NK-92 (cell line): ENCODE measurements around the gene SLC5A11.
"Not testable (repeated sequence)": the region's sequence is repeated elsewhere in the genome, so short reads cannot be mapped to it uniquely, and the experiment has no call there.

Experiments
- DNase-seq: peaks from one replicate; lab custom pipeline; 2025; ENCODE audit not compliant: unreplicated experiment; lab: John Stamatoyannopoulos, UW

SLC5A11 gene, protein sequence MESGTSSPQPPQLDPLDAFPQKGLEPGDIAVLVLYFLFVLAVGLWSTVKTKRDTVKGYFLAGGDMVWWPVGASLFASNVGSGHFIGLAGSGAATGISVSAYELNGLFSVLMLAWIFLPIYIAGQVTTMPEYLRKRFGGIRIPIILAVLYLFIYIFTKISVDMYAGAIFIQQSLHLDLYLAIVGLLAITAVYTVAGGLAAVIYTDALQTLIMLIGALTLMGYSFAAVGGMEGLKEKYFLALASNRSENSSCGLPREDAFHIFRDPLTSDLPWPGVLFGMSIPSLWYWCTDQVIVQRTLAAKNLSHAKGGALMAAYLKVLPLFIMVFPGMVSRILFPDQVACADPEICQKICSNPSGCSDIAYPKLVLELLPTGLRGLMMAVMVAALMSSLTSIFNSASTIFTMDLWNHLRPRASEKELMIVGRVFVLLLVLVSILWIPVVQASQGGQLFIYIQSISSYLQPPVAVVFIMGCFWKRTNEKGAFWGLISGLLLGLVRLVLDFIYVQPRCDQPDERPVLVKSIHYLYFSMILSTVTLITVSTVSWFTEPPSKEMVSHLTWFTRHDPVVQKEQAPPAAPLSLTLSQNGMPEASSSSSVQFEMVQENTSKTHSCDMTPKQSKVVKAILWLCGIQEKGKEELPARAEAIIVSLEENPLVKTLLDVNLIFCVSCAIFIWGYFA

GRCh38 chr16:24845726-24846547, at the start of gene SLC5A11:
TSS of gene SLC5A11 (plus strand) at chr16:24845963. CDS start at chr16:24858644, 12,681 bp downstream.
- no peak for DNase-seq

DNA sequence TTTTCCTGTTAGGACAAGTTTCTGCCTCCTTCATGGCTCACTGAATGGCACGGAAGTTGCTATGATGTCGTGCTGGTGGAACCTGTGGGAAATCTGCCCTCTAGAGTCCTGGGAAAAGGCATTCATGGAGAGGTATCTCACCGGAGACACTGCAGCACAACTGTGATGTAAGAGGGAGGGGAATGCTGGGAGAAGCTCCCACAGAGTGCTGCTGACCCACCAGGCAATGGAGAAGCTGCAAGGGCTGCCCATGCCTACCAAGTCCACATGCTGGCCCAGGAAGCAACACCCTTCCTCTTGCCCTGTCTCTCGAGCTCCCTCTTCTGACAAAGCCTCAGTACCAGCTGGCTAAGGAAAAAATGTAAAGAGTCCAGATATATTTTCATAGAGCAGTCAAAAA, 45.2 kb upstream of the SLC5A11 start:
- no peak for DNase-seq

GRCh38 chr16:24801761-24802302, 43.9 kb upstream of the SLC5A11 start:
- no peak for DNase-seq

GRCh38 chr16:24805484-24805883, 40.3 kb upstream of the SLC5A11 start:
- DNase-seq: no peak

DNA sequence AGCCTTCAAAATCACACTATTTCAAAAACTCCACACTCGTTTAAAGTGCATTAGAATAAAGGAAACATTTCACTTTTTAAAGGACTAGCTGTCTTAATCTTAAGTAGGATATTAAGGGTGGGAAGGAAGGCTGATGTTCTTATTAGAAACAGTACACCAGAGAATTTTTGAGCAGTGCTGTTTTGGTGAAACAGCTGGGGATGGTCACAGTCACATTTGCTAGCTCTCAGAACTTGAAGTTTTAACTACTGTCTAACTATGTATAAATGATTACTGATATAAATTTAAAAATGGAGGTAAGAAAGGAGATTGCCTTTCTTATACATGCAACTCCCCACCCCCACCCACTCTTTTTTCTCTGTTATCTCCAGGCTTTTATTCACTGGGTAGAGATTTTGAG, 38.5 kb upstream of the SLC5A11 start:
- DNase-seq: no peak

DNA sequence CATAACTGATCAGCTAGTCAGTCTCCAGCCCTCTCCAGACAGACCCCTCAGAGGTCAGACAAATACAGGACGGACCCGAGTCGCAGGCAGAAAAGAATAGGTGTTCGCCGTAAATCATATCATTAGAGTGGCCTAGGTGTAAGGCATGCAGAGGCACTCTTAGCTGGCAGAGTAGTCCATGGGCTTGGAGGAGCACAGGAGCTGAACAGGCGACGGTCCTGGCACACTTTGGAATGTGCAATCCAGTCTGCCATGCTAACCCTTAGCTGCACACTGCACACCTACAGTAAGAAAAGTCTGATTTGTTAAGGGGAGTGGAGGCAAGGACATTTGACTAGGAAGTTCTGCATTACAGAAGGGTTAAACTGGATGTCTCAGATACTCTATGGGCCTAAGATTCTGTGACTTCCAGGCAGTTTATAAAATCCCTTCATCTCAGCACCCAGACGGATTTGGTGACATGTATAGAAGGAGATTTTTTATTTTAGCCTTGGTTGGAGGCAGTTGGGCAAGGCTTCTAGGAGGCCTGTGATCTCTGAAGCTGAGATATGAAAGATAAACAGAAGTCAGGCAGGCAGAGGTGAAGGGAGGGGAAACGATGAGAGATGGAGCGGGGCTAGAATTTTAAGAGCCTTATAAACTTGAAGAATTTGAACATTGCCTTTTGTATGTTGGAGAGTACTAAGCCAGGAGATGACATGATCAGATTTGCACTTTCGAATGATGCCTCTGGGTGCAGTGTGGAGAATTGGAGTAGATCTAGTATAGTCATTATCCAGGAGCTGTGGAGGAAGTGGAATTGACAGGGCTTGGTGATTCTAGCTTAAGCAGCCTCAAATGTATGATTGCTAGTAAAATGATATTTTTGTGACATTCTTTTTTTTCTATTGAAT, 34.6 kb upstream of the SLC5A11 start:
- DNase-seq: no peak

GRCh38 chr16:24812813-24813212, 33.0 kb upstream of the SLC5A11 start:
- not testable (repeated sequence) for DNase-seq

DNA sequence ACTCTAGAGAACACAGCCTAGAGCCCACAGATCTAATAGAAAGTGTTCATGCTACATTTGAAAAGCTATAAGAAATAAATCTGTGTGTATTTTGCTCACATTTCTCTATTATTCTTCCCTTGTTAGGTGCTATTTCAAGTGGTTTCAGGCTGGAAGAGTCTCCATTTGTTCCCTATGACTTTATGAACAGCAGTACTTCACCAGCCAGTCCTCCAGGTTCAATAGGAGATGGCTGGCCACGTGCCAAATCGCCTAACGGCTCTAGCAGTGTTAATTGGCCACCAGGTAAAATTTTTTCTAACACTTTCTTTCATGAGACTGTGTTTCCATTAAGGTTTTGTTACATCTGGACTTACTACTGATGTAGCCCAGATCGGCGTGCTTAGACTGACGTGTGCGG, 30.7 kb upstream of the SLC5A11 start:
- DNase-seq: no peak

GRCh38 chr16:24816688-24817087, 29.1 kb upstream of the SLC5A11 start:
- DNase-seq: no peak

DNA sequence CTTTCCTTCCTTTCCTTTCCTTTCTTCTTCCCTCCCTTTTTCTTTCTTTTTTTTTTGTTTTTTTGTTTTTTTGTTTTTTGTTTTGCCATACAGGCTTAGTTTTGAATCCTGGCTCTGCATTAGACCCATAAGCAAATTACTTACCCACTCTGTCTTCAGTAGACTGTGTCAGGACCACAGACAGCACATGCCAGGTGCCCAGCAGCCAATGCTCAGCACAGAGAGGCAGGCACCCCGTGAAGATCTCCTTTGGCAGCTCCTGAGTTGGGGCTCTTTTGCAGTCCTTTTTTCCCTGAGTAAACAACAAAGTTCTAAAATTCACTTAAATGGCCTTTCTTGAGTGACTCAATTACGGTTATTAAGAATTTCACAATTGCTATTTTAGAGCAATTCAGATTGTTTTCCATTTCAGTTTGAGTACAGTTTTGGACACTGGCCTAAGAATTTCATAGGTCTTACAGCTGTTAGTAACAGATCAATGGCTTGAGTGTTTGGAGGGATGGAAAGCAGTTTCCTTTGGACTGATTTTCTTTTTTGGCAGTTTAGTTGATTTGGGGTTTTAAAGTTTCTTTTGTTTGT, 26.2 kb upstream of the SLC5A11 start:
- no peak for DNase-seq

- no peak for DNase-seq
Measured at GRCh38 chr16:24820522-24820921, 25.2 kb upstream of the SLC5A11 start.

DNA sequence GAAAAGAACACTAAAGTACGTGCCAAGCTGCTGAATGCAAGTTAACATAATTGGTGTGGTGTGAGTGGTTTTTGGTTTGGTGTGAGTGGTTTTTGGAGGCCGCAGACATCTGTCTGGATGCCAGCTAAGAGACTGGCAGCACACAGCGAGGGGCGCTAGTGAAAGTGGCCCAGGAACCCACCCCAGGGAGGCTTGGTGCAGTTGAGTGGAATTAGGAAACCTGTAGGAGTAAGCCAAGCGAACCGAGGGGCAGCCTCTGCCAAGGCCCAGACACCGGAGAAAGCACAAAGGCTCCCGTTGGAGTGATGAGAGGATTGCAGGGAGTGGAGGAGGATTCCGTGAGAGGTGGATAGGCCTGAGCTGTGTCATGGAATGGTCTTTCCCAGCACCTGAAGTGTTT, 24.6 kb upstream of the SLC5A11 start:
- DNase-seq: no peak

DNA sequence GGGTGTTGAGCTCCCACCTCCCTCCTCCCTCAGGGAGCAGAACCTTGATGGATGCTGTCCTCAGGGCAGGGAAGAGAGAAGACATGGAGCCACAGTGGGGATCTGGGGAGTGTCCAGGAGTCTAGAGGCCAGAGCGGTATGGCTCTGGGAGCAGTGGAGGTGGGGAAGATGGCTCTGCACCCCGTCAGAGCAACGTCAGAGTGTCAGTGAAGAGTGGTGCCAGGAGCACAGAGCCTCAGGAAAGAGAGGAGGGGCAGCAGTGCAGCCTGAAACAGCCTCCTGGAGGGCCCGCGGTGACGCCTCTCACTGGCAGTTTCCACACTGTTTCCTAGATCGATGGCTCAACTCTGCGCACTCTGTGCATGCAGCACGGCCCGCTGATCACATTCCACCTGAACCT, 23.2 kb upstream of the SLC5A11 start:
- DNase-seq: no peak

- no peak for DNase-seq
Measured at GRCh38 chr16:24822974-24823373, 22.8 kb upstream of the SLC5A11 start.

GRCh38 chr16:24825696-24826095, 20.1 kb upstream of the SLC5A11 start:
- DNase-seq: no peak

GRCh38 chr16:24826096-24826690, 19.6 kb upstream of the SLC5A11 start:
- DNase-seq: no peak

DNA sequence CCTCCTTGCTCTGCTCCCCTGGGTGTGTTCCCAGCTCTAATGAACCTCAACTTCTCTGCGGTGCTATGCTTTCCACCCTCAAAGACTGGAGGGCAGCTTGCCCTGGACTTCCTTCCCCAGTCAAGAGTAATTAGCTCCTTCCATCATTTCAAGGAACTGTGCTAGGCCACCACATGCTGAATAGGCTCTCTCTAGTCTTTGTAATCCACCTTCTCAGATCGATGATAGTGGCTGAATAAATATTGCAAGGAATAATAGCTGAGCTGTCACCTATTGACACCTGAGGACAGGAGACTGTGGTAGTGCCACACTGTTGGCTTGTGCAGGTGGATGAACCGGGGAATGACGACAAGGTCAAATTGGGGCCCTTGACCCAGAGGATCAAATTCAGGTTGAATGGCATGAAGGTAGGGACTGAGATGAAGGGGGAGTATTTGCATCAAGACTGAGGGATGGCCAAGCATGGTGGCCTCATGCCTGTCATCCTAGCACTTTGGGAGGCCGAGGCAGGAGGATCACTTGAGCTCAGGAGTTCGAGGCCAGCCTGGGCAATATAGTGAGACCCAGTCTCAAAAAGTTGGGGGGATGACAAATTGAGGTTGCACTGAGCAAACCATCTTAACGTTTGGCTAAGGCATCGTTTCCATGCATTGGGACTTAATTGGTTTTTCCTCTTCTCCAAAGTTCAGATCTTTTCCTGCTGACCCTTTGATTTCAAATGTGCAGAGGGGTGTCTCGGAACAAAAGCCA, 18.8 kb upstream of the SLC5A11 start:
- no peak for DNase-seq

DNA sequence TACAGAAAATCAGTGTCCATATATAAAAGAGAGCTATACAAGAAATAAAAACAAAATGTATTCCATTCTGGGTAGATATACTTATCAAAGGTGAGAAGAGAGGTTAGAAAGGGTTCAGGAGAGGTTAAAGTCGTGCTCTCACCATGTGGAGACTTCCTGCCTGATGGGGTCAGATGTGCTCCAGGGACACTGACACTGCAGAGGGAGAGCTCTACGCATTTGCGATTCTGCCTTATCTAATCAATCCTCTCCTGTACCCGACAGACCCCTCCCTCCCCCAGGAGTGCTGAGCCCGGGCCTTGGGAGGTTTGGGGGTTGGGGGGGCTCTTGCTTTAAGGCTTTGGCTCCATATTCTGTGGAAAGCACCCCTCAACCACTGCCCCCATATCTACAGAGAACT, 16.6 kb upstream of the SLC5A11 start:
- no peak for DNase-seq

DNA sequence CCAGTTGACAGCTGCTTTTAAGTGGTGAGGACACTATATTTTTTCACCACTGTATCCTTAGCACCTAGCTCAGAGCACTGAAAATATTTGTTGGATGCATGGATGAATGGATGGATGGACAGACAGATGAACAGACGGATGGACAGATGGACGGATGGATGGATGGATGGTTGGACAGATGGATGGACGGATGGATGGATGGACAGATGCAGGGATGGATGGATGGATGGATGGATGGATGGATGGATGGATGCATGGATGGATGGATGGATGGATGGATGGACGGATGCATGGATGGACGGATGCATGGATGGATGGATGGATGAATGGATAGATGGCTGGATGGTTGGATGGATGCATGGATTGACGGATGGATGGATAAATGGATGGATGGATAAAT, 12.4 kb upstream of the SLC5A11 start:
- no peak for DNase-seq
